Spleen (tissue), 11 donors: ENCODE data around the gene CDC42EP1. TPM values are rescaled to one million over a fixed set of nuclear protein-coding genes. Genes with fewer than 3 reads are reported as not detected.

Experiments
- DNase-seq: peaks from one replicate; pipeline ENCODE4 v3.0.0-alpha.2; 2020
- H3K27ac ChIP-seq, 8 donors: fragments of 200-600 bp; sonication (generic) in 7 of 8; 1 replicate in 4 of 8; 2 replicates in 4 of 8; pipeline versions ENCODE4 v1.5.0 to v1.8.0; 2016 to 2021; ENCODE audit warnings: inconsistent platforms in 4 of 8, mild to moderate bottlenecking in 4 of 8, moderate library complexity in 1 of 8
- H3K27me3 ChIP-seq, 7 donors: fragments of 200-600 bp; sonication (generic) in 6 of 7; replicated peaks in 1 of 7; 1 replicate in 4 of 7; 2 replicates in 3 of 7; pipeline versions ENCODE4 v1.5.0 to v1.8.0; 2016 to 2021; ENCODE audit warnings: inconsistent platforms in 3 of 7, mild to moderate bottlenecking in 1 of 7
- H3K36me3 ChIP-seq, 6 donors: fragments of 200-600 bp; sonication (generic) in 5 of 6; 1 replicate in 4 of 6; 2 replicates in 2 of 6; pipeline versions ENCODE4 v1.5.0 to v1.8.0; 2016 to 2021; ENCODE audit warnings: inconsistent platforms in 2 of 6
- H3K4me1 ChIP-seq, 6 donors: fragments of 200-600 bp; sonication (generic) in 5 of 6; 1 replicate in 3 of 6; 2 replicates in 3 of 6; pipeline versions ENCODE4 v1.5.0 to v1.8.0; 2016 to 2021; ENCODE audit warnings: inconsistent platforms in 3 of 6
- H3K4me3 ChIP-seq, 8 donors: fragments of 200-600 bp; sonication (generic) in 7 of 8; 1 replicate in 4 of 8; 2 replicates in 4 of 8; pipeline versions ENCODE4 v1.5.0 to v1.8.0; 2016 to 2021; ENCODE audit warnings: inconsistent platforms in 4 of 8, mild to moderate bottlenecking in 4 of 8, moderate library complexity in 2 of 8
- H3K9me3 ChIP-seq, 8 donors: fragments of 200-600 bp; sonication (generic) in 7 of 8; 1 replicate in 4 of 8; 2 replicates in 4 of 8; pipeline versions ENCODE4 v1.5.0 to v1.8.0; 2016 to 2021; ENCODE audit warnings: inconsistent platforms in 4 of 8
- CTCF ChIP-seq, 11 experiments: fragments of 200-600 bp in 7 of 11; fragments of 450-650 bp in 4 of 11; sonication (generic) in 4 of 11; IDR thresholded peaks in 8 of 11; conservative IDR thresholded peaks in 3 of 11; 1 replicate in 7 of 11; 2 replicates in 4 of 11; pipeline versions ENCODE4 v1.4.0 to v1.8.0; 2016 to 2021; ENCODE audit warnings: antibody characterized with exemption in 11 of 11, inconsistent platforms in 4 of 11, mild to moderate bottlenecking in 1 of 11
- POLR2A ChIP-seq, 3 donors: fragments of 450-650 bp; IDR thresholded peaks; one replicate each; pipeline ENCODE4 v1.5.1; 2017; ENCODE audit warnings: antibody characterized with exemption in 3 of 3, mild to moderate bottlenecking in 1 of 3
- POLR2AphosphoS5 ChIP-seq, 3 donors: sonication (generic); formaldehyde crosslinking; IDR thresholded peaks; one replicate each; pipeline ENCODE4 v1.5.1; 2017; ENCODE audit warnings: antibody characterized with exemption in 3 of 3
- WGBS, 5 donors: extraction: QIAGEN DNeasy Blood & Tissue Kit in 3 of 5; methylation state at CpG; one replicate each; pipeline versions ENCODE4 v1.1.5 to v1.1.7; 2013 to 2018; 5-methylcytosine and 5-hydroxymethylcytosine counted together
- intact Hi-C: fragments of 100-400 bp; cut with DNase I; formaldehyde crosslinking; loops from one replicate; pipeline ENCODE4 v1.15.0; 2023; ENCODE audit warnings: low total_unique reads
- polyA plus RNA-seq, 3 donors: library from polyadenylated mRNA; stranded (reverse); fragments of 200-250 nt; gene quantifications; one replicate each; pipeline ENCODE4 v1.2.1, GENCODE V29; 2013
- total RNA-seq, 7 donors: library from RNA; depleted of rRNA in 3 of 7; stranded (reverse); fragments of >200 nt in 3 of 7; fragmentation: NEBNext Ultra II Directional in 4 of 7; extraction: Animal tissue kit (Norgen Biotek cat#: 25700) in 4 of 7; gene quantifications; one replicate each; pipeline versions ENCODE4 v1.1.0 to v1.2.1, GENCODE V29; 2016 to 2021
- donor health status: healthy with polysubstance abuse.
- donor health status: DM: no; HTN: no; CAD: no; lungs with moderate emphysema.
- donor health status: DM: no; HTN: no; CAD: no.
- donor health status: Bipolar disorder and iron deficiency.
- donor health status: healthy.
- donor health status: DM: no; HTN: no; CAD: no.
- donor health status: DM: yes; HTN: yes; CAD: no.

Gene CDC42EP1
- total and polyA plus RNA-seq, 10 donors = 4.6 to 35.7 (median 20.1) TPM

- peaks cover 1 to 30% (median 11%) of the 10 kb centered on the region in 6 donors for H3K4me1 ChIP-seq
- peak overlapping the region in 5 of 8 donors; percentile 29 to 74 (median 37) for H3K27ac ChIP-seq
- no peak overlapping the region for H3K4me3 ChIP-seq
- intact Hi-C loops = no loop called here
- TF ChIP-seq CTCF (IDR thresholded peaks at IDR 0.05 in 8 of 11, conservative IDR thresholded peaks at IDR 0.05 in 3 of 11) (no peak), POLR2A (IDR thresholded peaks at IDR 0.05) (no peak), POLR2AphosphoS5 (IDR thresholded peaks at IDR 0.05) (peak in 2 of 3 donors; percentile 19 to 48)
- WGBS, 5 donors = 85 to 93% (median 88%) methylated on average over 15 to 27 of the region's 27 CpGs
- no peaks in the 10 kb centered on the region for H3K9me3 ChIP-seq
- H3K36me3 ChIP-seq = peaks cover 0 to 88% (median 64%) of the 10 kb centered on the region in 6 donors
- no peaks in the 10 kb centered on the region for H3K27me3 ChIP-seq
- DNase-seq = no peak
Measured at GRCh38 chr22:37616201-37617083, 56.2 kb downstream of the CDC42EP1 start.

- Histone ChIP-seq H3K4me1 (peaks cover 0 to 35% (median 7%) of the 10 kb centered on the region in 6 donors), H3K27ac (peak overlapping the region in 5 of 8 donors; percentile 25 to 74 (median 48)), H3K9me3 (no peaks in the 10 kb centered on the region), H3K36me3 (peaks cover 0 to 98% (median 69%) of the 10 kb centered on the region in 6 donors), H3K27me3 (no peaks in the 10 kb centered on the region), H3K4me3 (no peak overlapping the region)
- 92 to 100% (median 94%) methylated on average over 1 of the region's 1 CpG for WGBS, 5 donors
- no peak for DNase-seq
- TF ChIP-seq POLR2AphosphoS5 (IDR thresholded peaks at IDR 0.05) (no peak), CTCF (IDR thresholded peaks at IDR 0.05 in 8 of 11, conservative IDR thresholded peaks at IDR 0.05 in 3 of 11) (no peak), POLR2A (IDR thresholded peaks at IDR 0.05) (no peak)
- intact Hi-C loops = no loop called here
Measured at GRCh38 chr22:37617431-37617830, 57.2 kb downstream of the CDC42EP1 start.

- H3K9me3 ChIP-seq = no peaks in the 10 kb centered on the region
- no peaks in the 10 kb centered on the region for H3K27me3 ChIP-seq
- peak overlapping the region in 7 of 8 donors; percentile 15 to 74 (median 48) for H3K27ac ChIP-seq
- intact Hi-C loops = no loop called here
- WGBS, 5 donors = 76 to 90% (median 81%) methylated on average over 14 of the region's 14 CpGs
- H3K4me3 ChIP-seq = no peak overlapping the region
- DNase-seq = peak; percentile 83
- H3K36me3 ChIP-seq = peaks cover 0 to 100% (median 71%) of the 10 kb centered on the region in 6 donors
- peak; percentile 43 to 64 (median 44) for TF ChIP-seq POLR2AphosphoS5 (IDR thresholded peaks at IDR 0.05)
- TF ChIP-seq POLR2A (IDR thresholded peaks at IDR 0.05) = no peak
- no peak for TF ChIP-seq CTCF (IDR thresholded peaks at IDR 0.05 in 8 of 11, conservative IDR thresholded peaks at IDR 0.05 in 3 of 11)
- peaks cover 1 to 37% (median 6%) of the 10 kb centered on the region in 6 donors for H3K4me1 ChIP-seq
Measured at GRCh38 chr22:37618072-37618656, 57.9 kb downstream of the CDC42EP1 start.

- peak overlapping the region in 7 of 8 donors; percentile 15 to 74 (median 48) for H3K27ac ChIP-seq
- peaks cover 0 to 99% (median 71%) of the 10 kb centered on the region in 6 donors for H3K36me3 ChIP-seq
- H3K9me3 ChIP-seq = no peaks in the 10 kb centered on the region
- H3K4me1 ChIP-seq = peaks cover 6 to 37% (median 9%) of the 10 kb centered on the region in 6 donors
- 91 to 97% (median 93%) methylated on average over 5 to 6 of the region's 6 CpGs for WGBS, 5 donors
- intact Hi-C loops = no loop called here
- TF ChIP-seq CTCF (IDR thresholded peaks at IDR 0.05 in 8 of 11, conservative IDR thresholded peaks at IDR 0.05 in 3 of 11) = no peak
- no peak for TF ChIP-seq POLR2A (IDR thresholded peaks at IDR 0.05)
- no peak for TF ChIP-seq POLR2AphosphoS5 (IDR thresholded peaks at IDR 0.05)
- H3K27me3 ChIP-seq = no peaks in the 10 kb centered on the region
- peak; percentile 55 for DNase-seq
- H3K4me3 ChIP-seq = no peak overlapping the region
Measured at GRCh38 chr22:37618674-37619073, 58.4 kb downstream of the CDC42EP1 start.
